Stimulated activated CD4-positive, alpha-beta T cell treated with anti-CD3 and anti-CD28 coated beads, Interleukin-12 subunit alpha, Interleukin-12 subunit beta, amount 100 ng/mL, for 4 hours (primary cell): ENCODE results near the gene PCID2.

ENCODE experiments used
- DNase-seq: peaks from one replicate; pipeline ENCODE4 v3.0.0-alpha.2; 2020

Gene PCID2

DNA sequence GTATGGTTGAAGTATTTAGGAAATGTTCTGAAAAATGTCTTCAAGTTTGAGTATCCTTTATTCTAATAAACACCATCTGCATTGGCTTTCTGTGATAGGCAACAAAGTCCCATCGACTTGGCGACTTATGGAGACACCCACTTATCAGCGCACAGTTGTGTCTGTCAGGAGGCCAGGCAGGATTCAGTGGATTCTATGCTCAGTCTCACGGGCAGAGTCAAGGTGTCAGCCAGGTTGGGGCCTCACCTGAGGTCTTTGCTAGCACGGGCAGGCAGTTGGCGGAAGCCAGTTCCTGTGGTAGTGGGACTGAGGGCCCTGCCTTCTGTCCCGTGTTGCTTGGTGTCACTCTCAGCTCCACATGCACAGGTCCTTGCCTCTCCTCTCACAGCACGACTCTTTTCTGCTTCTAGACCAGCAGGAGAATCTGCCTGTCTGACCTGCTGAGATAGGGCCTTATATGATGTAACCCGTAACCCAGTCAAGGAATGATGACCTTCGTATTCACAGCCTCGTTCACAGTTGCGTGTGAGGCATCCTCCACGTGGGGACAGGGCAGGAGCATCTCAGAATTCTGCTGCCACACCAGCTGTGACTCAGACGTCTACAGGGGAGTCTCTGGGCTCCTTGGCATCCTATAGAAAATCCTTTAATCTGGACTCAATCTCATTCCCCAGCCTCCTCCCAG, 10.9 kb upstream of the PCID2 start:
- DNase-seq = no peak

DNA sequence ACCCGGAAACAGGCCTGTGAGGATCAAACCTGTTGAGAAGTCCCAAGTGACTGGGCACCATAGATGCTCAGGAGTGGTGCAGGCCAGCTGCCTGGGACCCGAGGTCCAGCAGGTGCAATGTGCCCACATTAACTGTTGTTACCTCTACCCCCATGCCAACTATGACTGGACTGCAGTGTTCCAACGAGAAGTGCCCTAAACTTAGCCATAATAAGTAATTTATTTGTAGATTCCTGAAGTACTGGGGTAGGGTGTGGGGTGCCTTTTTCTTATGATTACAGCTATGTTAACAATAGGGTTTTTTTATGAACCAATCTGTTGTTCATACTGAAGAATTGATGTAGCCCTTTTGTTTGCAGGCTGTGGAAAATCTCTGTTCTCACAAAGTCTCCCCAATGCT, 10.1 kb upstream of the PCID2 start:
- DNase-seq = no peak

DNA sequence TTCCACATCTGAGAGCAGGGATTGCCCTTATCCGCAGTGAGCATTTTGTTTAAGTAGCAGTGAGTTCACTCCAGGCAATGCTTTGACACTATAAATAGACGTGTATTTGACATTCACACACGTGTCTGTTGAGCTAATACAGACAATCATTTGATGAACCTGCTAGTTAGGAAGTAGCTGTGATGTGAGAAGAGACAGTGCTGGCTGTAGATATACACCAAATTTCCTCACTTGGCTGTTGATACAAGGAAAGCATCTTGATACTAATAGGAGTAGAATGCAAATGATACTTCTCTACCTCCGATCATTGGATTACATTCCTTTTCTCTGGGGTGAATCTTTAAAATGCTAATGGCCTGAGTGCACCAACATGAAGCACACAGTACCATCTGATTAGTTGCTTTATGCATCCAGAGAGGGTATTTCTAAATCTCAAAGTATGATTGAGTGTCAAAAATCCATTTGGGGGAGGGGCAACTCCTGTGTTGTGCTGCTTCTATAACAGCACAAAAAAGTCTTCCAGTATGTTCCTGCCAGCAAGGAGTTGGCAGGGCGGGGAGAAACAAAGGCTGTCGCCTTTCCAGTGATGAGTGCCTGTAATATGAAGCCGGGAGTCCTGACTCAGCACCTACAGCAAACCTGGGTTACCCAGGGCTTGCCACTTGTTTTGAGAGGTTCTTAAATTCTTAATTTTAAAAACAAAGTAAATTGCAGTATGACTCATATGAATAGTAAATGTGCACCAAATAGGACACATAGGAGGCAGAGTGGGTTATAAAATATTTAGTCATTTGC, 8.0 kb upstream of the PCID2 start:
- no peak for DNase-seq

DNA sequence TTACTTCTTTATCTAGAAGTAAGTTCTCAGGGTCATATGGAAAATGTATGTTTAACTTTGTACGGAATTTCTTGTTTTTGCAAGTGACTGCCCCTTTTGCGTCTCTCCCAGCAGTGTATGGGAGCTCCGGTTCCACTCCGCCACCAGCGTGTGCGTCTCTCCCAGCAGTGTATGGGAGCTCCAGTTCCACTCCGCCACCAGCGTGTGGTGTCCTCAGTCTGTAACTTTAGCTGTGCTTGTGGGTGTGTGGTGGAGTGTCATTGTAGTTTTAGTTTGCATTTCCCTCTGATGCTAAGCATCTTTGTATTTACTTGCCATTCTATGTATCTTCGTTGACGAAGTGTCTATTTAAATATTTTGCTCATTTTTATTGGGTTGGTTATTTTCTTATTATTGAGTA, 3.3 kb upstream of the PCID2 start:
- no peak for DNase-seq

DNA sequence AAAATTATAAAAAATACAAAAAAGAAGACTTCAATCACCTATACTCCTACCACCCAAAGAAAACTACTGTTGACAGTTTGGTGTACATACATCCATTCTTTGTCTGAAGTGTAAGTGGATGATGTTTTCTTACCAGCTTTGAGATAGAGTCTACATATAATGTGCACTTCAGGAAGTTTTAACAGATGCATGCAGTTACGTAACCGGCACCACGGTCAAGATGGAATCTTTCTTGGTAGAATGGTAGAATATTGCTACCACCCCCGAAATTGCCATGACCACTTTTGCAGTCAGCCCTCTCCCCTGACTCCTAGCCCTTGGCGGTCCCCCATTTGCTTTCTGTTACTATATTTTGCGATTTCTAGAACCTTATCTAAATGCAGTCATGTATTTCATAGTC, 2.4 kb upstream of the PCID2 start:
- no peak for DNase-seq

DNA sequence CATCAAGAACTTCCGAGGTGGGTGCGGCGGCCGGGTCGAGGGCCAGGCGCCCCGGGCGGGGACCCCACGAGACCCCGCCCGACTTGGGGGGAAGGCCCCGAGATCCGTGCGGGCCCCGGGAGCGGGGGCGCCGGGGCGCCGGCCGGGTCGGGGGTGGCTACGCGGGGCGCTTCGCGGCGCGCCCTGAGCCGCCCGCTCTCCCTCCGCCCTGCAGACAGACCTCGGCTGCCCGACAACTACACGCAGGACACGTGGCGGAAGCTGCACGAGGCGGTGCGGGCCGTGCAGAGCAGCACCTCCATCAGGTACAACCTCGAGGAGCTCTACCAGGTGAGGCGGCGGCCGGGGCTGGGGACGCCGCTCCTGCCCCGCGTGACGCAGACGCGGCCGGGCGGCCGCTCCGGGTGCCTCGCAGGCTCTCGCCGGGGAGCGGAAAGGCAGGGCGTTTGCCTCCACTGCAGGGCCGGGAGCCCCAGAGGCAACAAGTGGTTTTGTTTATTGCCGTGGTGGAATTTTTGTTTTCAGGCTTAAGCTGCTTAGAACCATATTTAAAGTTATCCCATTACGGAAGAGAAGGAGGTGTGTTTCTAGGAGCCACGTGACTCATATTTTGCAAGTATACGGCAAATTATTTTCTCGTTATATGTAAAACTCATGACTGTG, 1.4 kb upstream of the PCID2 start:
- peak; percentile 60 for DNase-seq

DNA sequence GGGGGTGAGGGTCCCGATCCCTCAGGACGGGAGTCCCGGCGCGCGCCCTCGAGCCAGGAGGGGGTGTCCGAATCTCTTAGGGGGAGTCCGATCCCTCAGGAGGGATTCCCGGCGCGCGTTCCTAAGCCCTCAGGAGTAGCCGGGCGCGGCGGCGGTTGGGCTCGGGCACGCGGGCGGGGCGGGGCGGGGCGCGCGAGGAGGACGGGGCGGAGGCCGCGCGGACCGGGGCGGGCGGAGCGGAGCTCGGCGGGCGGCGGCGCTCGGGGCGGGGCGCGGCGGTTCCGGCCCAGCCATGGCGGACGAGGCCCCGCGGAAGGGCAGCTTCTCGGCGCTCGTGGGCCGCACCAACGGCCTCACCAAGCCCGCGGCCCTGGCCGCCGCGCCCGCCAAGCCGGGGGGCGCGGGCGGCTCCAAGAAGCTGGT, 878 bp upstream of the PCID2 start, which contains the start of gene CUL4A:
Gene CUL4A, plus strand, starts transcription at position 278 of the 423 bp plus-strand sequence. Its CDS starts 15 bp downstream, at position 293.
- peak; percentile 80 for DNase-seq

DNA sequence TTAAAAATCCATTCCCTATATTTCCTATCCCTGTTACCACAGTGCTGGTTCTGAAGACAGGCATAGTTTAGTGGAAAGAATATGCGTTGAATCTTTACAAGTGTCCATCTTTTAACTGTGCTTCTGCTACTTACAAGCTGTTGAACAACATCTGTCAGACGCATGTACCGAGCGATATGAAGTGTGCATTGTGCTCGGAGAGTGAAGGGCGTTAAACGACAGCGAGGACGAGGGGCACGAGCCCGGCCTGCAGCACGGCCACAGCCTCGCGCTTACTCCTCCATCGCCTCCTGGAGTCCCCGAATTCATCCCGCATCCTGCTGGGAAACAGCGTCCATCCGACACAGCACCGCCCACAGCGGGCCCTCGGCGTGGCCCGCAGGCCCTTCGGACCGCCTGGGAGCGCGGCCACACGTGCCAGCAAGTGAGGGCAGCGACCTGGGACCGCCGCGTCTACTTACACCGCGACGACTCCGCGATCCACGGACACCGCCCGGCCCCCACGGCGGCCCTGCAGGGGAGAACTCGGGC, 514 bp downstream of the PCID2 start:
- DNase-seq = no peak

DNA sequence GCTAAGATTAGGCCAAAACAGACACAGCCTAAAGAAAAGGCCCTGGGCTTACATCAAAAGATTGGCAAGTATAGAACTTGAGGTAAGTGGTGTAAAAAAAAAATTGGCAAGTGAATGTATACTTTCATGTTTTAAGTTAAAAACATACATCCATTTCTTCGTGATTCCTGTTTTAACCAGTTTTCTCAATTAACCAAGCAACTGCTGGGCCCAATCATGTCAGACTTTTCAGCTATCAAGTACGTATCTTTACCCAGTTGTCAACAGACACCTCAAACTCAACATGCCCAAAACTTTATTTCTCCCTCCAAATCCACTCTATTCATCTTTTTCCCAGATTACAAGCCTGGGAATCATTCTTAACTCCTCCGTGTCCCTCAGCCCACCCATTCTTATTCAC, 1.0 kb downstream of the PCID2 start:
- DNase-seq = no peak

DNA sequence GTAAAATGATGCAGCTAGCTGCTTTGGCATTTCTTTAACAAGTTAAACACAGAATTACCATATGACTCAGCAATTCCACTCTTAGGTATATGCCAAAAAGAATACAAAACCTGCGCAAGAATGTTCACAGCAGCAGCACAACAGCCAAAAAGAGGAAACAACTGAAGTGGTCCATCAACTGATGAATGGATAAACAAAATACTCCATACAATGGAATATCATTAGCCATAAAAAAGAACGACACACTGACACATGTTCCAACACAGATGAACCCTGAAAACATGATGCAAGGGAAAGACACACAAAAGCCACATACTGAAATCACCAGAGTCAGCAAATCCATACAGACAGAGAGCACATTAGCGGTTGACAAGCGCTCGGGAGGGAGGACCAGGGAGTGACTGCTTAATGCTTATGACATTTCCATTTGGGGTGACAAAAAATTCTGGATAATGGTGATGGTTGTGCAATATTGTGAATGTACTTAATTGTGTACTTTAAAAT, 3.0 kb downstream of the PCID2 start:
- no peak for DNase-seq

DNA sequence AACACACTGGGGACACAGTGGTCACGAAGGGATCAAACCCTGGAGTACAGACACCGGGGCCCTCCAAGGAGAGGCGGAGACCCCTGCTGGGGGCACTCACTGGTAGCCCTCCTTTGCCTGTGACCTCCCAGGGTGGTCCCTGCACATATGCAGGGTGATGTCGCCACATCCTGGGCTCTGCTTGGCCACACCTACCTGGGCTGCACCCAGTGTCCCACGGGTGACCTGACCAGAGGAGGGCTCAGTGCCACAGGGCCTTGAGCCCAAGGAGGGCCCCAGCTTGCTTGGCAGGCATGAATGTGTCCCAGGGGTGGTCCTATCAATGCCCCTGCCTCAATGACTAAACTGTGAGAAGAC, 4.1 kb downstream of the PCID2 start:
- DNase-seq = no peak

DNA sequence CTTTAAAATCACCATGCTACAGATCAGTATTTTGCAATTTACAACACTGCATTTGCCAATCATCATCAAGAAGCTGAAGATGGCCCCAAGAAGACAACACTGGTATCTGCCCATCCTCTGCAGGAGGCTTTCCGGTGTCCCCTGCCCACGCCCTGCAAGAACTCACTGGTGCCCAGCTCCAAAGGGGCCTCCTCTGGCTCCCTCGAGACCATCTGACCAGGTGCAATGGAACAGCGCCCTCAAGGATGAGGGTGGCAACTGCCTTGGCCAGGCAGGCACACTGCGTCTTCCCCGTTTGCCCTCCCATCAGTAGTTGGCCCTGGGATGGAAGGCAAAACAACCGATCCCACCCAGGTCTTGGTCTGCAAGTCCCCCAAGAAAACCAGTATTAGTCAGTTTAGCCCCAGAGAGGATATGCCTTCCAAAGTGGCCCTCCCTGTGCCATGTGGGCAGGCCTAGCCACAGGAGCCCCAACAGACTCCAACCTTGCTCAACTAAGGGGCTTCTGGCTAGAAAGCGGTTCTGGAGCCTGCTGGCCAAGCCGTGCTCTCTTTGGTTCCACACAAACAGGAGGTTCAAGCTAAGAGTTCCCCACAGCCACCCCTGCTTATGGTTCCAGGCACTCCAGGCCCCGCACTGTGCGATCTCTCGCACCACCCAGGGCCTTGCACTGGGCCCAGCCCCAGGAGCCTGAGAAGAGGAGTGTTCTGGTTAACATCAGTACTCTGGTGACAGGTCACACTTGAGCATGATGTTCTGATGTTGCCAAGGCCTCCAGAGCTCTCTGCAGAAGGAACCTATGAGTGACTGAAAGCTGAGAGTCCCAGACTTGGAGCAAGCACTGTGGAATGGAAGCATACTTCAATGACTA, 4.7 kb downstream of the PCID2 start:
- DNase-seq = no peak

DNA sequence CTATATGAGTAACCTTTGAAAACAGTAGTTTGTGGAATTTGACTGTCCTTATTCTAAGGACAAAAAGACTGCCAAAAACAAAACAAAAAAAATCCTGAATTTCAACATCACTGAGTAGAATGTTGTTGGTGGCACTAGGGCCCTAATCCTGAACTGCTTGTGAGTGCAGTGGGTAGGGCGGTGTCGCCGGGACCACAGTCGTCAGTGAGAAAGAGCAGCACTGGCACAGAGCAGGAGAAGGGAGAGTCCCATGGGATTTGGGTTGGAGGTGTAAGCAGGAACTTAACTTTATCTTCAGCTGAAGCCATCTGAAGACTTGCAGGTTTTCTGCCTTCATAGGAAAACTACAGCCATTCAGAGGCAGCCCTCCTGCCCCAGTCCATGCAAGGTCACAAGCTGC, 5.6 kb downstream of the PCID2 start:
- no peak for DNase-seq

DNA sequence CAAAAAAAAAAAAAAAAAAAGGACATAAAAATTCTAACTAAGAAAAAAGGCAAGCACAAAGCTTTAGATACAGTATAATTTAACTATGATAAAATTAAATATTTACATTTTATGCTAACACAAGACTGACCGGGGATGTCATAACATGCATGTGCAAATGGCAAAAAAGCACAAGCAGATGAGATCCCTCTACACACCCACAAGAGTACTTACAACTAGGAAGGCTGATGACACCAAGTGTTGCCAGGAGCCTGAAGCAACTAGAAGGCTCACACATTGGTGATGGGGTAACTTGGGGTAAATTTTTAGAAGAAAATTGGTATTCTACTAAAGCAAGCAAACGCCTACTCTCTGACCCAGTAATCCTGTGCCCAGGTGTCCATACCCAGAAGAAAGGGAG, 6.7 kb downstream of the PCID2 start:
- no peak for DNase-seq

DNA sequence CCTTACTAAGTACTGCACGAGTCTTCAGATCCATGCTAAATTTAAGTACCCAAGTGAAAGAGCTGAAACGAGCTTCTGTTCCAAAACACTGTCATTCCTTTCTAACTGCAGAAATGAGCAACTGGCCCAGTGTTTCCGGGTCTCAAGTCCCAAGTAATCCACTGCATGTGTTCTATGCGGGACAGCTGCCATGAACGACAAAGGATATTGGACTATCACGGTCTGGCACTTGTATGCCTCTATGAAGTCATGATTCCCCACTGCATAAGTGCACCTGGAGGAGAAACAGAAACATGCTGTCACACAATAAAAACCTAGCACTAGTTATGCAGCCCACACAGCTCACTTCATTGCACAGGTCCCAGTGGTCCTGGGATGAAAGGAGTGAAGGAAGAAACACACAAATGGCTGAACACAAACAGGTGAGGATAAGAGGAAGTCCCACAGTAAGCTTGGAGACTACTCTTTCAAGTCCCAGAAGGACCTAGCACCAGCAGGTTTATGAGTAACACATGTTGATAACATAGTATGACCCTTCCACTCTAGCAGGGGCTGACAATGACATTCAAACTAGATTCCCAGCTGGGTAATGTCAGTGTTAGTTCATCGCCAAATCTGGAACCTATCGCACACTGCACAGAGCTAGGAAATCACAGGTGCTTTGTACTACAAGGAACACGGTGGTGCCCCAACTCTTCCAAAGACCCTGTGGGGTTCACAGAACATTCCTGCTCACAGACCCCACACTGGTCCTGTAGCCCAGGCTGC, 11.3 kb downstream of the PCID2 start:
- no peak for DNase-seq

DNA sequence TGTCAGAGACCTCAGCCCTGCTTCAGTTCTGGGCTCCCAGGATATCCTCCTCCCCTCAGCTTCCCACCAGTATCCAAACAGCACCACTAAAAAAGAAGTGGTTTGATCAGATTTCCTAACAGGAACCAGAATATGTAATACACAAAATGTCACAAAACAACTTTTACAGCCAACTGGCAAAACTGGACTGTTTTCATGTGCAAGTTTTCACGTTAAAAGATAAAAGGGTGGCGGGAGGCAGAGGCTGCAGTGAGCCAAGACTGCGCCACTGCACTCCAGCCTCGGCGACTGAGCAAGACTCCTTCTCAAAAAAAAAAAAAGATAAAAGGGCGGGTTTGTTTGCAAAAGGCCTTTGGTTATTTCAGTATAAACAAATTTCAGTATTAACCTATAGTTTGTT, 13.1 kb downstream of the PCID2 start:
- DNase-seq = no peak

DNA sequence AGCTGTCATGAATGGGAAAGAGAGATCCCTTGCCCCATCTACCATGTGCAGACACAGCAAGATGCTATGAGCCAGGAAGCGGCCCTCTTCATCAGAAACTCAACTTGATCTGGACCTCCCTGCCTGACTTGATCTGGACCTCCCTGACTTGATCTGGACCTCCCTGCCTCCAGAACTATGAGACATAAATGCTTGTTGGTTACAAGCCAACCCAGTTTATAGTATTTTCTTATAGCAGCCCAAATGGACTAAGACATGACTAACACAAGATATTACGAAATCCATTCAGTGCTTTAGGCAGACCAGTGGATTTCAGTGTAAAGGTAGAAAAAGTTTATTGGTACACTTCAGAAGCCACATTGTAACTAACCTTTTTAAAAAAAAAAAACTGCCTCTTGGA, 15.6 kb downstream of the PCID2 start:
- no peak for DNase-seq

DNA sequence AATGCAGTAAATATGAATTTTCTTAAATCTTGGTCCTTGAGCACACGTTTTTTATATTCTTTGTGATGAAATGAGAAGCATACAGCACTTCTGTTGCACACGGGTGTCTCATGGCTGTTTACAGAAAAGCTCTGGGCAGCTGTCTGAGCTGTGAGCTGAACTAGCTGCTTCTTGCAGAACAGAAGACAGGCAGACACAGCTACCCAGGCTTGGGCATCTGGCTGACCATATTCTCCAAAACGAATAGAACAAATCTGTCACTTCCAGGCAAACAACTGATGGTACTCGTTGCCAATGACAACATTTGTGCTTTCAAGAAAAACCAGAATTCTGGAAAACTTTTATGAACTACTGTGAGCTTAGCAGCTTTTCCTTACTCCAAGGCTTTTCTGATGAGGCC, 16.2 kb downstream of the PCID2 start:
- no peak for DNase-seq

DNA sequence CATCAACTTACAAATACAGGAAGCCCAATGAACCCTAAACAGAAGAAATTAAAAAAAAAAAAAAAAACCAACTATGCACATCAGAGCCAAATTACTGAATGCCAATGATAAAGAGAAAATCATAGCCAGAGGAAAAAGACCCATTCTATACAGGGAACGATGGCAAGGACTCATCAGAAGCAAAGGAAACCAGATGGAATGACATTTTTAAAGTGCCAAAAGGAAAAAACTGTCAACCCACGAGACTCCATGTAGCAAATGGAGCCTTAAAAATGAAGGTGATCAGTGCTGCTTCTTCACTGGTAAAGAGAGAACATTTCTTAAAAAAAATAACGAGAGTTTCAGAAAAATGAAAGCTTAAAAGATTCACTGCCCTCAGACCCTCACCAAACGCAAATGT, 18.3 kb downstream of the PCID2 start:
- DNase-seq = no peak

DNA sequence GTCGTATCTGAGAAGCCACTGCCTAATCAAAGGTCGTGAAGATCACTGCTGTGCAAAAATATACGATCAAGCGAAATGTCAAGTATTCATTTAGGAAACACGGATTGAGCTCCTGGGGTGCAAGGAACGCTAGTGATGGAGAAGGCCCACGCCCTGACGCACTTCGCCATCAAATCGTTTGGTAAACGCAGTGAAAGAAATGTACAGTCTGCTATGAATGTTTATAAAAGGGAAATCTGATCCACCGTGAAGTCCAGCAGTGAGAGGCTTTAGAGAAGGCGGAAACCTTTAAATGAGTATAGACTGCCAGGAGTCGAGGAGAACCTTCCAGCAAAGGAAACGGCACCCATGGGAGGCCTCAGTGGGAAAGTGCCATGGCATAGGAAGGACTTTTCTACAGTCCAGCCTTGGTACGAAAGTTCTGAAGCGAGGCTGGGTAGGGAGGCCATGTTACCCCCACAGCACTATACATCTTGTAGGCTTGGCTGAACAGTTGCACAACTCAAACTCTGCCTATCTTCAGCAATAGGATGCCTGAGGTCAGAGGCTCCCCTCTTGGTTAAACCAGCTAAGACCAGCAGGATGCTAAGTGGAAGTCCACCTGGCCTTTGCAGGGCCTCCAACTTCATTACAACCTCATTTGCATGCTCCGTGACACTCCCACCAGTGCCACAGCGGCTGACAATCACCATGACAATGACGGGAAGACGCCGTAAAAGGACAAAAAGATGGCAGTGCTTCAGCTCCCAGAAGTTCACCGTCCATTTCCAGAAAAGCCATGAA, 20.4 kb downstream of the PCID2 start:
- no peak for DNase-seq

DNA sequence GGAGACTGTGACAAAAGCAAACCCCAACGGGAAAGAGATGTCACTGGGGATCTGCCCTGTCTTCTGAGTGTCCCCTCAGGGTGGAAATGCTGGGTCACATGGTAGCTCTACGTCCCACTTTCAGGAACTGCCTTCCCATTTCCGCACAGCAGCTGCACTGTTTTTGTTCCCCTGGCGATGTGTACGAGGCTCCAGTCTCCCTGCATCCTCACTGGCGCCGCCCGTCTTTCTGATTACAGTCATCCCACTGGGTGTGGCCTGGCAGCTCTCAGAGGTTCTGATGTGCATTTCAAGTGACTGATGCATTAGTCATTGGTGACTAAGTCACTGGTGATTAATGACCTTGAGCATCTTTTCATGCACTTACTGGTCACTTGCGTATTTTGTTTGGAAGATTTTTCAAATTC, 21.2 kb downstream of the PCID2 start:
- peak; percentile 58 for DNase-seq
